OCI-LY1 (cell line): ENCODE measurements around the gene TTLL11.

Experiments used
- EZH2 ChIP-seq: fragments of 200-600 bp; sonication (generic), shearing (Covaris generic); IDR thresholded peaks from 2 replicates; pipeline ENCODE4 v1.8.0; 2017; ENCODE audit warnings: borderline replicate concordance, mixed run types, mild to moderate bottlenecking, antibody characterized with exemption, low read length, moderate library complexity, mixed read lengths
- TF ChIP-seq, protein P1 (sequence below): fragments of 200-600 bp; sonication (generic), shearing (Covaris generic); IDR thresholded peaks from 2 replicates; pipeline ENCODE4 v1.5.1; 2017; ENCODE audit warnings: mild to moderate bottlenecking, antibody characterized with exemption, low read length, moderate library complexity, mixed read lengths

DNA sequence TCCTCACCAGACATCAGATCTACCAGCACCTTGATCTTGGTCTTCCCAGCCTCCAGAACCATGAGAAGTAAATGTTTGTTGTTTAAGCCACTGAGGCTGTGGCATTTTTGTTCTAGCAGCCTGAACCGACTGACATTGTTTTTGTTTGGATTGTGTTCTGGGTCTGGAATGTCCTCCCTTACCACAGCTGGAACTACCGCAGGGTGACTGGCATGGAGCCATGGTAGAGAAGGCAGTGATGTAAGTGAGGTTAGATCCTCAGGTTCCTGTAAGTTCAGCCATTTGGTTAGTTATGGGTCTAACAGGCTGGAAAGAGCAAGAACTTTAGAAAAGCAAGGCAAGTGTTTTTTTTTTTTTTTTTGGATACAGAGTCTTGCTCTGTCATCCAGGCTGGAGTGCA, 232.4 kb downstream of the TTLL11 start:
- no peak for TF ChIP-seq EZH2
- TF ChIP-seq, protein P1, sequence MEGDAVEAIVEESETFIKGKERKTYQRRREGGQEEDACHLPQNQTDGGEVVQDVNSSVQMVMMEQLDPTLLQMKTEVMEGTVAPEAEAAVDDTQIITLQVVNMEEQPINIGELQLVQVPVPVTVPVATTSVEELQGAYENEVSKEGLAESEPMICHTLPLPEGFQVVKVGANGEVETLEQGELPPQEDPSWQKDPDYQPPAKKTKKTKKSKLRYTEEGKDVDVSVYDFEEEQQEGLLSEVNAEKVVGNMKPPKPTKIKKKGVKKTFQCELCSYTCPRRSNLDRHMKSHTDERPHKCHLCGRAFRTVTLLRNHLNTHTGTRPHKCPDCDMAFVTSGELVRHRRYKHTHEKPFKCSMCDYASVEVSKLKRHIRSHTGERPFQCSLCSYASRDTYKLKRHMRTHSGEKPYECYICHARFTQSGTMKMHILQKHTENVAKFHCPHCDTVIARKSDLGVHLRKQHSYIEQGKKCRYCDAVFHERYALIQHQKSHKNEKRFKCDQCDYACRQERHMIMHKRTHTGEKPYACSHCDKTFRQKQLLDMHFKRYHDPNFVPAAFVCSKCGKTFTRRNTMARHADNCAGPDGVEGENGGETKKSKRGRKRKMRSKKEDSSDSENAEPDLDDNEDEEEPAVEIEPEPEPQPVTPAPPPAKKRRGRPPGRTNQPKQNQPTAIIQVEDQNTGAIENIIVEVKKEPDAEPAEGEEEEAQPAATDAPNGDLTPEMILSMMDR, result no peak
